Lower leg skin (tissue), 4 donors: ENCODE results near the gene METTL1. TPM values are rescaled to one million over a fixed set of nuclear protein-coding genes. Genes with fewer than 3 reads are reported as not detected.

ENCODE experiments used
- DNase-seq, 2 donors: peaks; one replicate each; pipeline ENCODE4 v3.0.0-alpha.2; 2019; ENCODE audit warnings: low spot score in 2 of 2
- H3K4me3 ChIP-seq: fragments of 200-600 bp; sonication (generic); 2 replicates; pipeline ENCODE4 v1.5.1; 2017; ENCODE audit warnings: mild to moderate bottlenecking, low read depth; ENCODE audit not compliant: poor library complexity, severe bottlenecking
- CTCF ChIP-seq, 3 donors: fragments of 450-650 bp; IDR thresholded peaks; one replicate each; pipeline ENCODE4 v1.5.1; 2016; ENCODE audit warnings: antibody characterized with exemption in 3 of 3, mild to moderate bottlenecking in 3 of 3, moderate library complexity in 2 of 3
- POLR2A ChIP-seq, 2 donors: fragments of 450-650 bp; IDR thresholded peaks; one replicate each; pipeline ENCODE4 v1.6.1; 2016 to 2017; ENCODE audit warnings: antibody characterized with exemption in 2 of 2, mild to moderate bottlenecking in 1 of 2, moderate library complexity in 1 of 2
- WGBS, 2 donors: methylation state at CpG; one replicate each; pipeline ENCODE4 v1.1.5; 2018; 5-methylcytosine and 5-hydroxymethylcytosine counted together
- intact Hi-C: fragments of 100-400 bp; cut with DNase I; formaldehyde crosslinking; loops from one replicate; pipeline ENCODE4 v1.15.0; 2023; ENCODE audit warnings: low total_unique reads
- total RNA-seq, 4 donors: library from RNA; depleted of rRNA; stranded (reverse); fragments of >200 nt; gene quantifications; one replicate each; pipeline ENCODE4 v1.1.0, GENCODE V29; 2016

Gene METTL1
- total RNA-seq, 4 donors from 2014 or later, result 5.9 to 13.5 (median 11.0) TPM

- H3K4me3 ChIP-seq, result no peak overlapping the region
- WGBS, 2 donors, result 73 to 80% methylated on average over 11 to 13 of the region's 13 CpGs
- intact Hi-C loops, result no loop called here
- TF ChIP-seq POLR2A (IDR thresholded peaks at IDR 0.05), result no peak
- no peak for TF ChIP-seq CTCF (IDR thresholded peaks at IDR 0.05)
- no peak for DNase-seq
These were observed 43.5 kb upstream of the METTL1 start for GRCh38 chr12:57815177-57816000.

GRCh38 chr12:57813971-57814772, 42.3 kb upstream of the METTL1 start:
- no peak for DNase-seq
- 69 to 72% methylated on average over 17 of the region's 17 CpGs for WGBS, 2 donors
- H3K4me3 ChIP-seq, result no peak overlapping the region
- intact Hi-C loops, result no loop called here
- no peak for TF ChIP-seq CTCF (IDR thresholded peaks at IDR 0.05)
- no peak for TF ChIP-seq POLR2A (IDR thresholded peaks at IDR 0.05)

- WGBS, 2 donors, result 79 to 84% methylated on average over 13 to 14 of the region's 14 CpGs
- H3K4me3 ChIP-seq, result no peak overlapping the region
- intact Hi-C loops, result no loop called here
- TF ChIP-seq POLR2A (IDR thresholded peaks at IDR 0.05) (no peak), CTCF (IDR thresholded peaks at IDR 0.05) (no peak)
- DNase-seq, result no peak
These were observed 41.4 kb upstream of the METTL1 start for GRCh38 chr12:57813111-57813970.

- 75 to 80% methylated on average over 7 to 10 of the region's 10 CpGs for whole genome bisulfite sequencing, 2 donors
These were observed 39.3 kb upstream of the METTL1 start for GRCh38 chr12:57811028-57811755.

More at GRCh38 chr12:57811028-57811755, 39.3 kb upstream of the METTL1 start:
- DNase-seq, result no peak
- TF ChIP-seq POLR2A (IDR thresholded peaks at IDR 0.05), result no peak
- no peak for TF ChIP-seq CTCF (IDR thresholded peaks at IDR 0.05)
- intact Hi-C loops, result no loop called here
- H3K4me3 ChIP-seq, result no peak overlapping the region
